NCI-H2227 (cell line): Measurements from ENCODE around the gene PFKFB3.
"Not testable (repeated sequence)": the region's sequence is repeated elsewhere in the genome, so short reads cannot be mapped to it uniquely, and the experiment has no call there.

Experiments used
- DNase-seq: peaks from one replicate; lab custom pipeline; 2025; ENCODE audit not compliant: unreplicated experiment; lab: John Stamatoyannopoulos, UW

PFKFB3 gene

DNA sequence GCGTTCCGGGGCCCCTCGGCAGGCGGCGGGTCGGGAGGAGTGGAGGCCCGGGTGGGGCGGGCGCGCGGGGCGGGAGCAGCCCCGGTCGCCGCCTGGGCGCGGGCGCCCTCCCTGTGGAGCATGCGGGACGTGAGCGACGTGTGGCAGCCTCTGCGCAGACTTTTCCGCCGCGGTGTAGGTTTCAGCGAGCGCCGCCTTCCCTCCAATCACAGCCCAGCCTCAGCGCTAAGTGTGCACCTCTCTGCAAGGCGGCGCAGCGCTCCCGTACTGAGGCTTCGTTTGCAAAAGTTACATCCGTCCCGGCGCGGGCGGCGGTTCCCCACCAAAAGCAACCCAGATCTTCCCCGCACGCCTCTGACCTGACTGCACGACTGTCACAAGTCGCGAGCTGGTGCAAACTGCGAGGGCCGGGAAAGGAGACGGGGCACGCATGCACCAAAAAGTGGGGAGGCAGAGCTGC, 1.2 kb upstream of the PFKFB3 start:
- peak; percentile 23 for DNase-seq

DNA sequence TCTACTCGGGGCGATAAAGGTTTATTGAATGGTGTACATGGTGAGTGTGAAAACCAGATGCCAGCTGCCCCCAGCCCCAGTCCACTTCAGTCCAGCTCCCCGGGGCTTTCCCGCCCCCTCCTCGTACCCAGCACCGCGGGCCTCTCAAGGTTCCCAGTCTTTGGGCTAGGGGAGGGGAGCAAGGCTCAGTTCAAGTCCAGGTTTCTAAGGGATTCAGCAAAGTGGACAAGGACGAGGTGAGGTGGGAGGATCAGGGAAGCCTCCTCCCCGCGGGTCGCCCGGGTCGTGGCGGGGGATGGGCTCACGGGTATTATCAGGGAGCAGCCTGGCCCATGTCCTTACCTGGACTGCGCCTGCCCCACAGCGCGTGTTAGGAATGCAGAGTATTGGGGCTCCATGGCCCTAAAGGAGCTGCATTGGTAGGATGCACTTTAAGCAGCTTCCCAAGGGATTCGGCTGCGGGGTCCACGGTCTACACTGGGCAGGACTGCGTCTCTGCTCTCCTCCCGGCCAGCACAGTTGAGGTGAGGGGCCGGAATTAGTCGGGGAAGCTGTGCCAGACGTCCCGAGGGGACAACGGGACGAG, 541 bp upstream of the PFKFB3 start:
- no peak for DNase-seq

- peak; percentile 69 for DNase-seq
Observed at GRCh38 chr10:6203331-6204062, 765 bp downstream of the PFKFB3 start.

GRCh38 chr10:6204063-6204340, 1.3 kb downstream of the PFKFB3 start:
- peak; percentile 19 for DNase-seq

DNA sequence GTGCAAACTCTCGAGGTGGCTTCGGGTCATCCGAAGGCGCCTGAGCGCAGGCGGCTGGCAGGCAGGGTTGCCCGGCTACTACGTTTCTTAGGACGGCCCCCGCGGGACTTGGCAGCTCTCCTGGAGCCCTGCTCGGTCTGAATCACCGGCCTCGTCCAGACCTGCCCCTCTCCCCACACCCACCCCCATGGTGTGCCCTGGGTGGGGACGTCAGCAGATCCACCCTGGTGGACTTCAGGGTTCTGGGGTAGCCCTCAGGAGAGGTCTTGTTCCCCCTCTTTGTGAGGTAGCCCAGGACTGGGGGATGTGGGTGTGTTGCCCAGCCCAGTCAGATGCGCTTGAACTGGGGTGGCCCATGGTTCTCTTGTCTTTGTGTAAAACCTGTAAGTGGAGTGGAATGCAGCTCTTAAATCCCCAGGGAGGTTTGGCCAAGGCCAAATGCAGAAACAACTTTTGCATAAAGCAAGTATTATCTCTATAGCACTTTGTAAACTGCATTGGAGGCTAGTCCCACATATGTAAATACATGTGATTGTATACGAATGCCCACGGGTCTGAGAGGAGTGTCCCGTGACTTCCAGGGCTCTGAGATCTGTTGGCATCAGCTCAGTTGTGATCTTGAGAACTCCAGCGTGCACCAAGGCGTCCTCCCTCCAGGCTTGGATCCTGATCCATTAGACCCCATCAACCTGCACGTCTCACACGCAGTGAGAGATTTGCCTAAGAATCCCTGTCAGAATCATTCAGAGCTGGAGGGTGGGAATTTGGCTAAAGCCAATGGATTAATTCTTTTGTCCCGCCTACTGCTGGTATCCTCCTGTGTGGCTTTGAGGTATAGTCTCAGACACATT, 1.8 kb downstream of the PFKFB3 start:
- no peak for DNase-seq

GRCh38 chr10:6206486-6206885, 3.8 kb downstream of the PFKFB3 start:
- not testable (repeated sequence) for DNase-seq

- DNase-seq: no peak
Observed at GRCh38 chr10:6207658-6208057, 4.9 kb downstream of the PFKFB3 start.

GRCh38 chr10:6208799-6209235, 6.1 kb downstream of the PFKFB3 start:
- no peak for DNase-seq

- no peak for DNase-seq
Observed at GRCh38 chr10:6211341-6211670, 8.6 kb downstream of the PFKFB3 start.

DNA sequence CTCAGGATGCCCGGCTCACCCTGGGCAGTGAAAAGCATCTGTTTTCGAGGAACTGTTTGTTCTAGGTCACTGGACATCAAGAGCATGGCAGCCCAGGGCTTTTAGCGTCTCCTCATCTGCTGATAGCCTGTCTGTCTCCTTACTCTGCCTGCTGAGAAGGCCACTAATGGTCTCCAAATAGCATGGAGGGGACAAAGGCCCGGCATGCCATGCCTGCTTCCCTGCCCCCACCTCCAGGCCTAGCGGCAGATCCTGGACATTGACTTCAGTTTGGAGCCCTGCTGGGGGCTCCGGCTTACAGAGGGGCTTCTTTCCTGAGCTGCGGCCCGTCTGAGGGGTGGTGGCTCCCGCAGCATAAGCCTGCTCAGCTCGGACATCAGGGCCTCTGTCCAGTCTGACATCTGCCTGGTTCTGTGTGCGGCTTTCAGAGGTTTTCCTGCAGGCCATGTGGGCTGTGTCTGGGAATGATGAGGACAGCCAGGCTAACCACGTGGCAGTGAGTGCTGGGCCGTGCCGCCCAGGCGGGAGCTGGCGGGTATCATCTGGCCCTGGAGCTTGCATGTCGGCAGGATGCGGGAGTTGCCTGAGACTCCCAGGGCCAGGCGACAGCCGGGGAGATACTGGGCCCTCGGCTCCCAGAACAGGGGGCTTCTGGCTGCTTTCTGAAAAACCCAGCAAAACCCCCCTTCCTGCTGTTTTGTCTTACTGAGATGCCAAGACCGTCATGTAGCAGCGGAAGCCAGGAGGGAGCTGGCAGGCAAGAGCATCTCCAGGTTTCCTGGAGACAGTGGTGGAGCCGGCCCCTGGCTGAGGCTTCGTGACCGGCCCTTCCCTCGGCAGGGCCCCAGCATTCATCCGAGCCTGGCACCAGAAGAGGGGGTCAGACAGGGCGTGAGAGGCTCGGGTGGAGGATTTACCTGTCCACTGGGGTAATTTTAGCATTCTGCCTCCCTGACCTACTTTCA, 9.2 kb downstream of the PFKFB3 start:
- DNase-seq: peak; percentile 9

DNA sequence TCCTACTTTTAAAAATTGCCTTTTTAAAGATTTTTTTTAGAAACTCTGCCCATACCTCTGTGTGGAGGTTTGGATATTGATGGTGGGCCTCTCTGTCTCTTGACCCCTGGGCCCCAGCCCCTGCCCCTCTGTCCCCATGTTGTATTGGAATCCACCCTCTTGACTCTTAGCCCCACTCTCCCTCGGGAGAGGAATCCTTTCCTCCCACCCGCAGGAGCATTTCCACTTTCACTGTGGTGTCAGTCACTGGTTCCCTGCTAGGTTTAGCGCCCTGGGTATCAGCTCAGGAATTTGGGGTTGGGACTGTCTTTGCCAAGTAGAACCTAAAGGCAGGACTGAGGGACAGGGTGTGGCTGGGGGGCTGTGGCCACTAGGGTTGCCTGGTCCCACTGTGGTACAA, 10.1 kb downstream of the PFKFB3 start:
- DNase-seq: no peak

DNA sequence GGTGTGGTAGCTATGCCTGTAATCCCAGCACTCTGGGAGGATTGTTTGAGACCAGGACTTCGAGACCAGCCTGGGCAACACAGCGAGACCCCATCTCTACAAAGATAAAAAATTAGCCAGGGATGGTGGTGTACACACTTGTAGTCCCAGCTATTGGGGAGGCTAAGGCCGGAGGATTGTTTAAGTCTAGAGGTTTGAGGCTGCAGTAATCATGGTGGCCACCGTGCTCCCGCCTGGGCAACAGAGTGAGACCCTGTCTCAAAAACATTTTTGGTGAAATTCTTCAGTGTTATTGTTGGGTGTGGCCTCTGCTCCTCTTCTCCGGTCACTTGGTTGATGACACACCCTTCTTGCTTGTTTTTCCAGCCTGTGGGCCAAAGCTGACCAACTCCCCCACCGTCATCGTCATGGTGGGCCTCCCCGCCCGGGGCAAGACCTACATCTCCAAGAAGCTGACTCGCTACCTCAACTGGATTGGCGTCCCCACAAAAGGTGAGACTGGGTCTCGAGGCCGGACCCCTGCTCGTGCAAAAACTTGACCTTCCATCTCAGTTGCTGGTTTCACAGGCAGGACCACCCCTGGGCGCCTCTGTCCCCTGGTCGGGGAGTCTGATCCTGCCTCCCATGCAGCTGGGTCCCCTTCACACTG, 10.6 kb downstream of the PFKFB3 start:
- no peak for DNase-seq

GRCh38 chr10:6213908-6214307, 11.2 kb downstream of the PFKFB3 start:
- DNase-seq: no peak

DNA sequence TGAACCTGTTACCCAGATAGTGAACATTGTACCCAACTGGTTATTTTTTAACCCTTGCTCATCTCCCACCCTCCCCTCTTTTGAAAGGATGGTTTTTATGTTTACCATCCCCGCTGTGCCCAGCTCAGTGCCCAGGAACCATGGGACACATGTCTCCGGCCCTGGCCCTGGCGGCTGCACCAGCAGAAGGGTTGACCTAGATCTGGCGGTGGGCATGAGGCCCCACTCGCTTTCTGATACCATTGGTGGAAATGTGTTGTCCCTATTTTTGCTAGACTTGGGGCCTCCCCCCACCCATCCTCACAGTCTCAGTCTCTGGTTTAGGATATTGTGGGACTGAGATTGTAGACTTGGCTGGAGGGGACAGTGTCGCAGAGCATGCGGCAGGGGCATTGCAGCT, 11.9 kb downstream of the PFKFB3 start:
- DNase-seq: no peak

GRCh38 chr10:6215241-6215640, 12.5 kb downstream of the PFKFB3 start:
- no peak for DNase-seq

DNA sequence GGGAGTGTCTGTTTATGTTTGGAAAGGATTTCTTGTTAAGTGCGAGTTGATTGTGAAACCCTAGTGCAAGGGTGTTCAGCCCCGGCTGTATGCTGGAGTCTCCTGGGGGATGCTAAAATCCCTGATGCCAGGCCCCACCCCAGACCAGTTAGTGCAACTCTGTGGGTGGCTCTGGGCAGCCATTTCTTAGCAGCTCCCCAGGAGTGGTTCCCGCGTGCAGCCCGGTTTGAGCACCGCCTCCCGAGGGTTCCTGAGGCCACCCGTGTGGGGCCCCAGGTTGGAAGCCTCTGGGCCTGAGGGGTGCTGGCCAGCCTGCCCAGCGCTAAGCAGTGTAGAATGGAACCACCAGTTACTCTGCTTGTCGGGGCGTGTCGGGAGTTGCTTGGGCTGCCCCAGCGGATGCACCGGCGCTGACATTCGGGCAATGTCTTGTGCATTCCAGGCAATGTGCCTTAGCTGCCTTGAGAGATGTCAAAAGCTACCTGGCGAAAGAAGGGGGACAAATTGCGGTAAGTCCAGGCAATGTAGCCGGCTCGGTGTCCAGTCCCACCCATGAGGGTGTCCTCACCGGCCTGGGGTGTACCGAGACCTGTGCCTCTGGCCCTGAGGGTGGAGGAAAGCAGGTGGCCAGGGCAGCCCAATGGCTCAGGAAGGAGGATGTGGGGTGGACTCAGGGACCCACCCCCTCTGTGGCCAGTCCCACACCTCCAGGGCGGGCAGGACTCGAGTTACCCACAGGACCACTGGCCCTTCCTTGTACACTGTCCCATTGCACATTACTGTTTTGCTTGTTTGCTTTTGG, 13.2 kb downstream of the PFKFB3 start:
- no peak for DNase-seq

DNA sequence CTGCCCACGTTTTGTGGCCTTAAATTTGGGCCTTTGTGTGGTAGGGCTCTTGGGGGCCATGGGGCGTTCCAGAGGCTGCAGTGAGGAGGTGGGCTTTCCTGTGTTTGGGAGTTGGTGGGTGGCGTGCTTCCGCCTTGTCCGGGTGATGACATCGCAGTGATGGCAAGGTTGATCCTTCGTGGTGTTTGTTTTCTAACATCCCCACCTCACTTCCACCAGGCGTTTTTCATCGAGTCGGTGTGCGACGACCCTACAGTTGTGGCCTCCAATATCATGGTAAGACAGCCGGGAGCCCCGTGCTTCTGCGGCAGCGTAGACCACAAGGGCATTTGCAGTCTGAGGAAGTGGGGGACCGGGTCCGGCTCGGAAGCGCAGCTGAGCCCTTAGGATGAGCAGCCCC, 14.2 kb downstream of the PFKFB3 start:
- no peak for DNase-seq

- no peak for DNase-seq
Observed at GRCh38 chr10:6217611-6218010, 14.9 kb downstream of the PFKFB3 start.

- DNase-seq: no peak
Observed at GRCh38 chr10:6218692-6219493, 16.2 kb downstream of the PFKFB3 start.
